Activated naive CD8-positive, alpha-beta T cell treated with anti-CD3 and anti-CD28 coated beads, Interleukin-2, amount 50 U/mL, for 24 hours (primary cell): Measurements from ENCODE around the gene STX1B.
"Not testable (repeated sequence)": the region's sequence is repeated elsewhere in the genome, so short reads cannot be mapped to it uniquely, and the experiment has no call there.

ENCODE experiments used
- ATAC-seq: fragments of 150-1000 bp; cut with Tn5 transposase; one replicate; pipeline ENCODE4 v1.10.0; 2021
- DNase-seq: peaks from one replicate; pipeline ENCODE4 v3.0.0; 2021
- H3K27ac Mint-ChIP-seq: one replicate; pipeline ENCODE4 v1.8.0; 2021; ENCODE audit warnings: mild to moderate bottlenecking, mixed read lengths
- H3K27me3 Mint-ChIP-seq: one replicate; pipeline ENCODE4 v1.8.0; 2021; ENCODE audit warnings: mixed read lengths
- H3K36me3 Mint-ChIP-seq: one replicate; pipeline ENCODE4 v1.8.0; 2021; ENCODE audit warnings: low read depth, mixed read lengths
- H3K4me1 Mint-ChIP-seq: one replicate; pipeline ENCODE4 v1.8.0; 2021; ENCODE audit warnings: mixed read lengths
- H3K4me3 Mint-ChIP-seq: one replicate; pipeline ENCODE4 v1.8.0; 2021; ENCODE audit warnings: mild to moderate bottlenecking, moderate library complexity, mixed read lengths
- H3K9me3 Mint-ChIP-seq: one replicate; pipeline ENCODE4 v1.8.0; 2021; ENCODE audit warnings: mixed read lengths

Gene STX1B

DNA sequence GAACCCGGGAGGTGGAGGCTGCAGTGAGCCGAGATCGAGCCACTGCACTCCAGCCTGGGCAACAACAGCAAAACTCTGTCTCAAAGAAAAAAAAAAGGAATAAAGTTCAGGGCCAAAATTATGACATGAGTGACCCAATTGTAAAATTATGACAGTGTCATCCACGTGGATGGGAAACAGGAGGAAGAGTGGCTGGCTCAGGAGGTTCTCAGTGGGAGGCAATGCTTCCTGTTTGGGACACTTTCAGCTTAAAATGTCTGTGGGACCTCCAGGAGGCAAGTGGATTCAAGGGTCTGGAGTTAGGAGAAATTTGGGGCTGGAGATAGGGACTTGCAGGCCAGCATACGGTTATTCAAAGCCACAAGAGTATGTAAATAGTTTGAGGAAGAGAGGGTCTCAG, 14.9 kb upstream of the STX1B start:
- no peak overlapping the region for H3K27ac Mint-ChIP-seq
- H3K4me1 Mint-ChIP-seq = peaks cover 3% of the 10 kb centered on the region
- H3K9me3 Mint-ChIP-seq = no peaks in the 10 kb centered on the region
- ATAC-seq (no peak), DNase-seq (no peak)
- H3K4me3 Mint-ChIP-seq = no peak overlapping the region
- no peaks in the 10 kb centered on the region for H3K36me3 Mint-ChIP-seq
- no peaks in the 10 kb centered on the region for H3K27me3 Mint-ChIP-seq

DNA sequence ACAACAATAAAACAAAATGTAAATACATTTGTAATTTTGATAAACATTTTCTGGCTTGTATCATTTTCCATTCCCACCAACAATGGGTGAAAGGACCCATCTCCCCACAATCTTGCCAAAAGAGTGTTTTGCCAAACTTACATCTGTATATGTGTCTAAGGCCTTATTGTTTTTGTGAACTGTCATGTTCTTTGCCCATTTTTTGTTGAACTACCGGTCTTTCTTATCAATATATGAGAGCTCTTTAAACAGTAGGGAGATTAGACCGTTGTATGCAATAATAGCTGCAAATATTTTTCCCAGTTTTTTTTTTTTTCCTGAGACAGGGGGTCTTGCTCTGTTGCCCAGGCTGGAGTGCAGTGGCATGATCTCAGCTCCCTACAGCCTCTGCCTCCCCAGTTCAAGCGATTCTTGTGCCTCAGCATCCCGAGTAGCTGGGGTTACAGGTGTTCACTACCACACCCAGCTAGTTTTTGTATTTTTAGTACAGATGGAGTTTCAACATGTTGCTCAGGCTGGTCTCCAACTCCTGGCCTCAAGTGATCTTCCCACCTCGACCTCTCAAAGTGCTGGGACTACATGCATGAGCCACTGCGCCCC, 13.3 kb upstream of the STX1B start:
- Mint-ChIP-seq H3K27me3 (no peaks in the 10 kb centered on the region), H3K4me1 (peaks cover 3% of the 10 kb centered on the region), H3K27ac (no peak overlapping the region), H3K36me3 (no peaks in the 10 kb centered on the region), H3K4me3 (no peak overlapping the region), H3K9me3 (no peaks in the 10 kb centered on the region)
- DNase-seq (no peak), ATAC-seq (no peak)

DNA sequence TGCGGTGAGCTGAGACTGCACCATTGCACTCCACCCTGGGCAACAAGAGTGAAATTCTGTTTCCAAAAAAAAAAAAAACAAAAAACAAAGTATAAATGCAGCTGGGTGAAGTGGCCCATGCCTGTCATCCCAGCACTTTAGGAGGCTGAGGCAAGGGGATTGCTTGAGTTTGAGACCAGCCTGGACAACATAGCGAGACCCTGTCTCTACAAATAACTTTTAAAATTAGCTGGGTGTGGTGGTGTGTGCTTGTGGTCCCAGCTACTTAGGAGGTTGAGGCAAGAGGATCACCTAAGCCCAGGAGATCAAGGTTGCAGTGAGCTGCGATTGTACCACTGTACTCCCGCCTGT, 12.8 kb upstream of the STX1B start:
- no peaks in the 10 kb centered on the region for H3K36me3 Mint-ChIP-seq
- H3K4me3 Mint-ChIP-seq = no peak overlapping the region
- peaks cover 3% of the 10 kb centered on the region for H3K4me1 Mint-ChIP-seq
- ATAC-seq = no peak
- DNase-seq = no peak
- no peak overlapping the region for H3K27ac Mint-ChIP-seq
- no peaks in the 10 kb centered on the region for H3K9me3 Mint-ChIP-seq
- H3K27me3 Mint-ChIP-seq = no peaks in the 10 kb centered on the region

DNA sequence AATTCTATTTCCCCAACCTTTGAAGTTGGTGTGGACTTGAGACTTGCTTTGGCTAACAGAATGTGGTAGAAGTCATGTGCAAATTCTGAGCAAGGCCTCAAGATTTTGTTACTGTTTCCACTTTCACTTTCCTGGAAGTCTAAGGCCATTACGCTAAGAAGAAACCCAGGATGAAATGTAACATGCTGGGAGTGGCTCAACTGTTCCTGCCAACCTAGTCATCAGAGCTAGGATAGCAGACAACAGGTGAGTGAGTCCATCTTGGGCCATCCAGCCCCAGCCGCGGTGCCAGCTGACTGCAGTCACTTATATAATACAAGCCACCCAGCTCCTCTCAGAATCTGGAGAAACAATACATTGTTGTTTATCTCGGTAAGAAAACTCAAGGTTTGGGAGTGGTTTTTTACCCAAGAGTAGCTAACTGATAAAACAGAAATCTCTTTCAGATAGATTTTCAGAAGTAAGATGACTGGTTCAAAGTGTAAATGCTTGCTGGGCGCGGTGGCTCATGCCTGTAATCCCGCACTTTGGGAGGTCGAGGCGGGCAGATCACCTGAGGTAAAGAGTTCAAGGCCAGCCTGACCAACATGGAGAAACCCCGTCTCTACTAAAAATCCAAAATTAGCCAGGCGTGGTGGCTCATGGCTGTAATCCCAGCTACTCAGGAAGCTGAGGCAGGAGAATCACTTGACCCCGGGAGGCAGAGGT, 12.3 kb upstream of the STX1B start:
- no peak overlapping the region for H3K4me3 Mint-ChIP-seq
- no peaks in the 10 kb centered on the region for H3K9me3 Mint-ChIP-seq
- H3K36me3 Mint-ChIP-seq = no peaks in the 10 kb centered on the region
- peaks cover 3% of the 10 kb centered on the region for H3K4me1 Mint-ChIP-seq
- DNase-seq (no peak), ATAC-seq (no peak)
- H3K27ac Mint-ChIP-seq = peak overlapping the region; percentile 63
- H3K27me3 Mint-ChIP-seq = no peaks in the 10 kb centered on the region

DNA sequence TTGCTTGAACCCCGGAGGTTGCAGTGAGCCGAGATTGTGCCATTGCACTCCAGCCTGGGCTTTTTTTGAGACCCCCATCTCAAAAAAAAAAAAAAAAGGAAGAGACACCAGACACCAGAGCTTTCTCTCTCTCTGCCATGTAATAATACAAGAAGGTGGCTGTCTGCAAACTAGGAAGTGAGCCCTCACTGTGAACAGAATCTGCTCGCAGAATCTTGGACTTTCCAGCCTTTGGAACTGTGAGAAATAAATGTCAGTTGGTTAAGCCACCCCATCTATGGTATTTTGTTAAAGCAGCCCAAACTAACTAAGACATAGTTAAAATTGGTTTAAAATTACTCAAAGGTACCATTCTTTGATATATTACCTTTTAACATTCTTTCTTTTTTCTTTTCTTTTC, 10.1 kb upstream of the STX1B start:
- H3K4me1 Mint-ChIP-seq = peaks cover 3% of the 10 kb centered on the region
- H3K36me3 Mint-ChIP-seq = no peaks in the 10 kb centered on the region
- H3K27ac Mint-ChIP-seq = no peak overlapping the region
- no peak overlapping the region for H3K4me3 Mint-ChIP-seq
- no peaks in the 10 kb centered on the region for H3K9me3 Mint-ChIP-seq
- DNase-seq (no peak), ATAC-seq (no peak)
- H3K27me3 Mint-ChIP-seq = no peaks in the 10 kb centered on the region

DNA sequence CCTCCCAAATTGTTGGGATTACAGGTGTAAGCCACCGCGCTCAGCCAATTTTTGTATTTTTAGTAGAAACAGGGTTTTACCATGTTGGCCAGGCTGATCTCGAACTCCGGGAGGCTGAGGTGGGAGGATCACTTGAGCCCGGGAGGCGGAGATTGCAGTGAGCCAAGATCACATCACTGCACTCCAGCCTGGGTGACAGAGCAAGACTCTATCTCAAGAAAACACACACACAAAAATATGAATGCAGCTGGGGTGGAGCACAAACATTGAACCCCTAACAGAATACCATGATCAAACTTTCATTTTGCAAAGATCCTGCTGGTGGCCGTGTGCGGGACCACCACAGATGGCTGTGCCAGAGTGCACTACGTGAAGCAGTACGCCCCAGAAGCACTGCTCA, 7.3 kb upstream of the STX1B start:
- not testable (repeated sequence) for H3K27me3 Mint-ChIP-seq, H3K4me3 Mint-ChIP-seq, ATAC-seq, H3K9me3 Mint-ChIP-seq, H3K4me1 Mint-ChIP-seq, H3K27ac Mint-ChIP-seq, DNase-seq, H3K36me3 Mint-ChIP-seq

DNA sequence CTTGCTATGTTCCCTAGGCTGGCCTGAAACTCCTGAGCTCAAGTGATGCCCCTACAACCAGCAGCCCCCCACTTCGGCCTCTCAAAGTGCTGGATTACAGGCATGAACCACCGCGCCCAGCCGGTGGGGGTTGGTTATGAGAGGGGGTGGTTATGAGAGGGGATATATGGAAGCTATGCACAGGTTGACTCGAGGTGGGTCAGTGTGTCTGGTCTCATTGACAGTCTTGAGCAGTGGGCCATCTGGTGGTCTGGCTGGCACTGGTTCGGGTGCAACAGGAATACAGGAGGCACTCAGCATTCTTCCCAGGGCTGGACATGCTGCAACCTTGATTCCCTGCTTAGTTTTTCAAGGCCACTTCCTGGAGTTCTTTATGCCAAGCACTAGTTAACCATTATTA, 5.6 kb upstream of the STX1B start:
- DNase-seq (no peak), ATAC-seq (no peak)
- H3K27ac Mint-ChIP-seq = no peak overlapping the region
- peaks cover 4% of the 10 kb centered on the region for H3K4me1 Mint-ChIP-seq
- H3K27me3 Mint-ChIP-seq = peaks cover 18% of the 10 kb centered on the region
- H3K4me3 Mint-ChIP-seq = no peak overlapping the region
- no peaks in the 10 kb centered on the region for H3K9me3 Mint-ChIP-seq
- H3K36me3 Mint-ChIP-seq = no peaks in the 10 kb centered on the region

DNA sequence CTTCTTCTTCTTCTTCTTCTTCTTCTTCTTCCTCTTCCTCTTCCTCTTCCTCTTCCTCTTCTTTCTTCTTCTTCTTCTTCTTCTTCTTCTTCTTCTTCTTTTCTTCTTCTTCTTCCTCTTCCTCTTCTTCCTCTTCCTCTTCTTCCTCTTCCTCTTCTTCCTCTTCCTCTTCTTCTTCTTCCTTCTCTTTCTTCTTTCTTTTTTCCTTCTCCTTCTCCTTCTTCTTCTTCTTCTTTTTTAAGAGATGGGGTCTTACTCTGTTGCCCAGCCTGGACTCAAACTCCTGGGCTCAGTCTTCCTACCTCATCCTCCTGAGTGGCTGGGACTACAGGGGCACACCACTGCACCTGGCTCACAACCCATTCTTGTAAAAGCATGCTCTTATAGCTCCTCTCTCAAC, 2.9 kb upstream of the STX1B start:
- H3K9me3 Mint-ChIP-seq, H3K27ac Mint-ChIP-seq, H3K4me3 Mint-ChIP-seq: not testable (repeated sequence)

DNA sequence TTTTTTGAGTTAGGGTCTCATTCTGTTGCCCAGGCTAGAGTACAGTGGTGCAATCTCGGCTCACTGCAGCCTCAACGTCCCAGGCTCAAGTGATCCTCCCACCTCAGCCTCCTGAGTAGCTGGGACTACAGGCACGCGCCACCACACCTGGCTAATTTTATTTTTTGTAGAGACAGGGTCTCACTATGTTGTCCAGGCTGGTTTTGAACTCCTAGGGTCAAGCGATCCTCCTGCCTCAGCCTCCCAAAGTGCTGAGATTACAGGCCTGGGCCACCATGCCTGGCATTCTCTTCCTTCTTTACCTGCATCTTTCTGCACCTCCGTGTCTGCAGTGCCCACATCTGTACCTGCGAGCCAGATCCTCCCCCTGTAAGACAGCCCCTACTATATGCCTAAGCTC, 1.4 kb upstream of the STX1B start:
- peak overlapping the region; percentile 56 for H3K4me3 Mint-ChIP-seq
- H3K36me3 Mint-ChIP-seq, H3K27ac Mint-ChIP-seq, H3K9me3 Mint-ChIP-seq, ATAC-seq, DNase-seq: not testable (repeated sequence)
- peaks cover 25% of the 10 kb centered on the region for H3K27me3 Mint-ChIP-seq
- H3K4me1 Mint-ChIP-seq = peaks cover 12% of the 10 kb centered on the region

More for the DNA sequence above, 2.9 kb upstream of the STX1B start:
- not testable (repeated sequence) for DNase-seq, ATAC-seq, H3K36me3 Mint-ChIP-seq
- H3K27me3 Mint-ChIP-seq = peaks cover 25% of the 10 kb centered on the region
- peaks cover 12% of the 10 kb centered on the region for H3K4me1 Mint-ChIP-seq

DNA sequence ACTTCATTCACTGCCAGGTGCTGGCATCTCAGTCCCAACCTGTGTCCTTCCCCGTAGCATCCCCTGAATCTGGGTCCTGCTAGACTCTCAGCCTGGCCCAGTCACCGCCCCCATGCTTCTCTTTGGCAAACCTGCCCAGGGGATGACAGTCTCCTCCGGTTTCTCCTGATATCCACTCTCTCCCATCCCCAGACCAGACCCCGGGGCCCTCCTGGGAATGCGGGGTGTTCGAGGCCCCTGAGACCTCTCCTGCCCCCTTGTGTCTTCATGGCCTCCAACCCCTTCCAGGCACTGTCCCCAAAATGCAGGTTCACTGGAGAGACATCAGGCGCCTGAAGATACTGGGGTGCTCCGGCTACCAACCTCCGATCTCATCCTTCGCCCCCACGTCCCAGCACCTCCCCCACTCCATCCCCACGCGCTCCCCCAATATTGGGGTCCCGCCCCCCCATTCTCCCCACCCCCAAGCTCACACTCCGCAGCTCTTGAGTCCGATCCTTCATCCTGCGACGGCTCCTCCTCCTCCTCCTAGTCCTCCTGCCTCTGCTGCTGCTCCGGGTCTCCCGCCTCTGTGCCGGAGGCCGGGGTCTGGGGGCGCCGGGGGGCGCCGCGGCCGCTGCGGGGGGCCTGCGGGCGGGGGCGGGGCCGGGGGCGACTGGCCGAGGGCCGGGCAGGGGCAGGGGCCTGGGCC, 399 bp downstream of the STX1B start:
- DNase-seq (no peak), ATAC-seq (peak; percentile 8)
- Mint-ChIP-seq H3K9me3 (no peaks in the 10 kb centered on the region), H3K27me3 (peaks cover 25% of the 10 kb centered on the region), H3K4me1 (peaks cover 12% of the 10 kb centered on the region), H3K27ac (no peak overlapping the region), H3K4me3 (peak overlapping the region; percentile 28), H3K36me3 (no peaks in the 10 kb centered on the region)

DNA sequence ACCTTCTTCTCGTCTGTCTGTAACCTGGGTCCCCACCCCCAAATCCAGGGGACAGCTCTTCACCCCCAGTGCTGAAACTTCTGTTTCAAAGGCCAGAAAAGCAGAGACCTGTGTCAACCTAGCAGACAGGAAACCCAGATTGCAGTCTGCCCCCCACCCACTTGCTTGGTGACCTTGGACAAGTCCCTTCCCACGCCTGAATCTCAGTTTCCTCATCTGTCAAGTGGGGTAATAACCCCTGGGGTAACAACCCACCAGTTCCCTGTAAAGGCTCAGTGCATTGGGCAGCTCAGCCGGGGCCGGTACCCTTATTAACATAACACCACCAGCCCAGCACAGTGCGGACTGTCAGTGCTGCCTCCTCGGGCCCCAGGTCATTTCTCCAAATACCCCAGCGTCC, 1.3 kb downstream of the STX1B start:
- Mint-ChIP-seq H3K27ac (no peak overlapping the region), H3K9me3 (no peaks in the 10 kb centered on the region), H3K27me3 (peaks cover 25% of the 10 kb centered on the region), H3K36me3 (no peaks in the 10 kb centered on the region), H3K4me3 (no peak overlapping the region), H3K4me1 (peaks cover 12% of the 10 kb centered on the region)
- no peak for DNase-seq
- ATAC-seq = no peak

DNA sequence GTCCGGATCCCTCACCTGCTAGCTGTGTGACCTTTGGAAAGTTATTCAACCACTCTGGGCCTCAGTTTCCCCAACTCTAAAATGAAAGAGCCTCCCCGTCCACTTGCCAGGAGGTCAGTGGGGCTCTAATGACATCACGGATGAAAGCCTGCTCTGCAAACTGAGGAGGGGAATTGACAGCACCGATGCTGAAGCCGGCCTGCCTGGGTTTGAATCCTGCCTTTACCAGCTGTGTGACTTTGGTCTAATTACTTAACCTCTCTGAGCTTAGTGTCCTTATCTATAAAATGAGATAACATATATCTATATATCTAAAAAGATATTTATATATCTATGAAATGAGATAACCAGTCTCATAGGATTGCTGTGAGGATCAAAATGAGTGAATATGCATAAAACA, 1.9 kb downstream of the STX1B start:
- H3K9me3 Mint-ChIP-seq = no peaks in the 10 kb centered on the region
- peaks cover 22% of the 10 kb centered on the region for H3K27me3 Mint-ChIP-seq
- peaks cover 12% of the 10 kb centered on the region for H3K4me1 Mint-ChIP-seq
- no peak overlapping the region for H3K27ac Mint-ChIP-seq
- no peak for ATAC-seq
- no peak for DNase-seq
- H3K36me3 Mint-ChIP-seq = no peaks in the 10 kb centered on the region
- no peak overlapping the region for H3K4me3 Mint-ChIP-seq

DNA sequence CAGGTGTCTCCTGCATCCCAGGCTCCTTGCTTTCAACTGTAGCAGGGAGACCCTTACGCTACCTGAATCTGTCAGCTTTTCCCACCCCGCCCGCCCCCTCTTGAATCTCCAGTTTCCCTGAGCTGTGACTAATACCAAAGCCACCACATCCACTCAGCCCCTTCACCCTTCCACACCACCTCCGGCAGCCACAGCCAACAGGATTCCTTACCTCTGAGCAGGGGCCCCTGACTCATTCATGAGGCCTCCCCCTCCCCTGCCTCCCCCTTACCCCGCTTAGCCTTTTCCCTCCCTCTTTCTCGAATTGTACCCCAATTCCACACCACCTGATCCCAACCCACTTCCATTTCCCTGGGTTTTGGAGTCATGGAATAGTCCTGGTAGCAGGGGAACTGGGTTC, 2.3 kb downstream of the STX1B start:
- Mint-ChIP-seq H3K27me3 (peaks cover 20% of the 10 kb centered on the region), H3K4me1 (peaks cover 12% of the 10 kb centered on the region), H3K9me3 (no peaks in the 10 kb centered on the region), H3K27ac (no peak overlapping the region), H3K36me3 (no peaks in the 10 kb centered on the region), H3K4me3 (no peak overlapping the region)
- DNase-seq (no peak), ATAC-seq (no peak)

DNA sequence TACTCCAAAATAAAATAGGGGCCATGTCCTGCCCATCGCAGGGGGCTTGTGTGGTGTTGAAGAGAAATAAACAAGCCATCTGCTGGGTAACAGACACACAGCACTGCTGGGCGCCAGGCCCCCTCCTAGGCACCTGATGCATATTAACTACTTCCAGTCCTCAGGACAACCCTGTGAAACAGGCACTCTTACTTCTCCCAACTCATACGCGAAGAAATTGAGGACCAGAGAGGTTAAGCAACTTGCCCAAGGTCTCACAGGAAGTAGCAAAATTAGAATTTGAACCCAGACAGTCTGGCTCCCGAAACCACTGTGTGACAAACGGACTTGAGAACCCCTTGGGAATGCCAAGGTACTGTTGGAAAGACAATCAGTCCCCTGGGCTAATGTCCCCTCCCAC, 2.8 kb downstream of the STX1B start:
- no peak for DNase-seq
- Mint-ChIP-seq H3K4me3 (no peak overlapping the region), H3K27ac (no peak overlapping the region), H3K9me3 (no peaks in the 10 kb centered on the region), H3K4me1 (peaks cover 12% of the 10 kb centered on the region), H3K27me3 (peaks cover 20% of the 10 kb centered on the region), H3K36me3 (no peaks in the 10 kb centered on the region)
- no peak for ATAC-seq

DNA sequence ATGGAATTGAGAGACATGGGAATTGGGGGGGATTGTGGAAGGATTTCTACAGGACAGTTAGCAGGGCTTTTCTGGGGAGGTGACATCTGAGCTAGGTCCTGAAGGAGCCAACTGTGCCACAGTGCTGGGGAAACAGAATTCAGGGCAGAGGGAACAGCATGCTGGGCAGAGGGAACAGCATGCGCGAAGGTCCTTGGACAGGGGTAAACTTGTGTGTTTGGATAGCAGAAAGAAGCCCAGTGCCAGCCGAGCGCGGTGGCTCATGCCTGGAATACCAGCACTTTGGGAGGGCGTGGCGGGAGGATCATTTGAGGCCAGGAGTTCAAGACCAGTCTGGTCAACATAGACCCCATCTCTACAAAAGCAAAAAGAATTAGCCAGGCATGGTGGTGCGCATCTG, 3.8 kb downstream of the STX1B start:
- no peak for DNase-seq
- peaks cover 12% of the 10 kb centered on the region for H3K4me1 Mint-ChIP-seq
- no peaks in the 10 kb centered on the region for H3K36me3 Mint-ChIP-seq
- H3K27ac Mint-ChIP-seq = no peak overlapping the region
- no peak for ATAC-seq
- H3K9me3 Mint-ChIP-seq = no peaks in the 10 kb centered on the region
- H3K27me3 Mint-ChIP-seq = peaks cover 13% of the 10 kb centered on the region
- H3K4me3 Mint-ChIP-seq = no peak overlapping the region
